RWPE2 (cell line): ENCODE results near the gene STMN1.

Experiments
- ATAC-seq: fragments of 200-7000 bp; cut with Tn5 transposase; 3 replicates; pipeline ENCODE4 v1.9.1; 2021; ENCODE audit warnings: low read depth
- DNase-seq: peaks from one replicate; pipeline ENCODE4 v3.0.0-alpha.2; 2020; ENCODE audit warnings: low spot score
- H3K27ac ChIP-seq: fragments of 450-650 bp; 2 replicates; pipeline ENCODE4 v1.5.1; 2017; ENCODE audit warnings: mild to moderate bottlenecking; ENCODE audit not compliant: poor library complexity, severe bottlenecking
- H3K27me3 ChIP-seq: fragments of 250-450 bp; sonication (Bioruptor Pico); 2 replicates; pipeline ENCODE4 v1.5.1; 2021; ENCODE audit warnings: mild to moderate bottlenecking, moderate library complexity; ENCODE audit not compliant: insufficient read depth, poor library complexity, severe bottlenecking
- H3K36me3 ChIP-seq: fragments of 250-450 bp; sonication (Bioruptor Pico); 2 replicates; pipeline ENCODE4 v1.5.1; 2020; ENCODE audit warnings: low read depth, mild to moderate bottlenecking, moderate library complexity
- H3K4me1 ChIP-seq: fragments of 250-450 bp; sonication (Bioruptor Pico); 2 replicates; pipeline ENCODE4 v1.5.1; 2021; ENCODE audit warnings: mild to moderate bottlenecking, moderate library complexity; ENCODE audit not compliant: insufficient read depth, poor library complexity, severe bottlenecking
- H3K4me3 ChIP-seq: fragments of 250-450 bp; sonication (Bioruptor Pico); 2 replicates; pipeline ENCODE4 v1.5.1; 2021; ENCODE audit warnings: mild to moderate bottlenecking, moderate library complexity; ENCODE audit not compliant: severe bottlenecking
- H3K9me3 ChIP-seq: fragments of 250-450 bp; sonication (Bioruptor Pico); 2 replicates; pipeline ENCODE4 v1.5.1; 2021; ENCODE audit warnings: mild to moderate bottlenecking, moderate library complexity; ENCODE audit not compliant: severe bottlenecking
- TF ChIP-seq, protein P1 (sequence below): fragments of 450-650 bp; IDR thresholded peaks from one replicate; pipeline ENCODE4 v1.5.1; 2017; ENCODE audit warnings: mild to moderate bottlenecking, moderate library complexity; ENCODE audit not compliant: poor library complexity, severe bottlenecking

STMN1 gene

DNA sequence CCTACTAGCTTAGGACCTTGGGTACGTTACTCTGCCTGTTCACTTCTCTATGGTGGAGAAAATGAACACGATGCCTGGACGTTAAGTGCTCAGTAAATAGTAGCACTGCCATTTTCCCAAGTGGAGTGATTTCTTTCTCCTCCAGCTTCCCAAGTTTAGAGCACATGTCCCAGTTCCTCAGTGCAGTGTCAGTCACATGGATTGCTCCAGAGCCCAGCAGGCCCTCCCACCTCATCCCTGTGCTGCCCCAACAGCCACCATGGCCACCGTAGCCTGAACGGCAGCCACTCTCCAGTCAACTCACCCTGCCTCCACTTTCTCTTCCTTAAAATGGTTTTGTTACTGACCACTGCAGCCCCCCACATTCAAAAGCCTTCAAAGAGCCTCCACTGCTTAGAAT, 8.5 kb downstream of the STMN1 start:
- TF ChIP-seq, protein P1, sequence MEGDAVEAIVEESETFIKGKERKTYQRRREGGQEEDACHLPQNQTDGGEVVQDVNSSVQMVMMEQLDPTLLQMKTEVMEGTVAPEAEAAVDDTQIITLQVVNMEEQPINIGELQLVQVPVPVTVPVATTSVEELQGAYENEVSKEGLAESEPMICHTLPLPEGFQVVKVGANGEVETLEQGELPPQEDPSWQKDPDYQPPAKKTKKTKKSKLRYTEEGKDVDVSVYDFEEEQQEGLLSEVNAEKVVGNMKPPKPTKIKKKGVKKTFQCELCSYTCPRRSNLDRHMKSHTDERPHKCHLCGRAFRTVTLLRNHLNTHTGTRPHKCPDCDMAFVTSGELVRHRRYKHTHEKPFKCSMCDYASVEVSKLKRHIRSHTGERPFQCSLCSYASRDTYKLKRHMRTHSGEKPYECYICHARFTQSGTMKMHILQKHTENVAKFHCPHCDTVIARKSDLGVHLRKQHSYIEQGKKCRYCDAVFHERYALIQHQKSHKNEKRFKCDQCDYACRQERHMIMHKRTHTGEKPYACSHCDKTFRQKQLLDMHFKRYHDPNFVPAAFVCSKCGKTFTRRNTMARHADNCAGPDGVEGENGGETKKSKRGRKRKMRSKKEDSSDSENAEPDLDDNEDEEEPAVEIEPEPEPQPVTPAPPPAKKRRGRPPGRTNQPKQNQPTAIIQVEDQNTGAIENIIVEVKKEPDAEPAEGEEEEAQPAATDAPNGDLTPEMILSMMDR: no peak
- no peak overlapping the region for H3K4me3 ChIP-seq
- DNase-seq (no peak), ATAC-seq (no peak)
- no peaks in the 10 kb centered on the region for H3K9me3 ChIP-seq
- H3K27ac ChIP-seq: peak overlapping the region; percentile 71
- no peaks in the 10 kb centered on the region for H3K27me3 ChIP-seq
- peaks cover 14% of the 10 kb centered on the region for H3K4me1 ChIP-seq
- peaks cover 47% of the 10 kb centered on the region for H3K36me3 ChIP-seq

DNA sequence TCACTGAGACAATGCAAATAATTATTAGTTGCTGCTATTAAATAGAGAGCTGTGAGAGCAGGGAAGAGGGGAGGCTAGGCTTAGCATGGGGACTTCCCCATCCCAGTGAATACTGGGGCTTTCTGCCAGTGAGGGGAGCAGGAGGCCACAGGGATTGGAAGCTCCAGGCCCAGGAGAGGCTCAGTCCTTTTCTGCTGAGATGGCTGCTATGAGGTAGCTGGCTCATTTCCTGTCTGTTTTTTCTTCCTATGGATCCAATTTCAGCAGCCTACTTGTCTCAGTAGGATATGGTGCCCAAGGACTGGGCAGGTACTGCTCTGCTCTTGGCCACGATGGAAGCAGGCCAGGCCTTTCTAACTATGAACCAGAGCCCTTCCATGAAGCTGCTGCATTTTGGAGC, 10.0 kb downstream of the STMN1 start:
- TF ChIP-seq, protein P1: no peak
- DNase-seq (no peak), ATAC-seq (peak; percentile 8; the same call in 1 of the 3 replicates)
- H3K4me1 ChIP-seq: peaks cover 29% of the 10 kb centered on the region
- no peaks in the 10 kb centered on the region for H3K9me3 ChIP-seq
- H3K27me3 ChIP-seq: no peaks in the 10 kb centered on the region
- peak overlapping the region; percentile 71 for H3K27ac ChIP-seq
- H3K4me3 ChIP-seq: no peak overlapping the region
- H3K36me3 ChIP-seq: peaks cover 32% of the 10 kb centered on the region

GRCh38 chr1:25895365-25895990, 10.7 kb downstream of the STMN1 start:
- no peaks in the 10 kb centered on the region for H3K27me3 ChIP-seq
- TF ChIP-seq, protein P1: peak; percentile 95
- peak; percentile 85 for DNase-seq
- H3K9me3 ChIP-seq: no peaks in the 10 kb centered on the region
- H3K27ac ChIP-seq: peak overlapping the region; percentile 71
- no peak overlapping the region for H3K4me3 ChIP-seq
- H3K4me1 ChIP-seq: peaks cover 36% of the 10 kb centered on the region
- H3K36me3 ChIP-seq: peaks cover 26% of the 10 kb centered on the region
- ATAC-seq: peak; percentile 58

DNA sequence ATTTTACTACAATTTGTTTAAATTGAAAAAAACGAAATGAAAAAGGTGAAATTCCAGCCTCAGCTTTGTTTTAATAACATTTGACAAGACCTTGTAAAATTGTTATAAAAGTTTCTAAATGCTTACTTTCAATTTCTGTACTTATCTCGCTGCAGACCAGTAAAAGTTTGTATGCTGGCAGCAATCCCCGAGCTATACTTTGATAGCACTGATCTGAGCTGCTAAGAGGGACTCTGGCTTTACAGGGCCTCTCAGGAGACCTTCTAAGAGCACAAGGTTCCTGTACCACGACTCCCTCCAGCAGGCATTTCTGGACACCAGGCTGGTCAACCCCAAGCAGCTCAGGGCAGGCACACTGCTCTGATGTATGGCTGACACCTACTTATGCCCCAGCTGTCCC, 13.1 kb downstream of the STMN1 start:
- Histone ChIP-seq H3K4me1 (peaks cover 48% of the 10 kb centered on the region), H3K36me3 (peaks cover 6% of the 10 kb centered on the region; the same call in 1 of the 2 replicates), H3K9me3 (no peaks in the 10 kb centered on the region), H3K27me3 (no peaks in the 10 kb centered on the region), H3K4me3 (no peak overlapping the region), H3K27ac (peak overlapping the region; percentile 98)
- TF ChIP-seq, protein P1: no peak
- DNase-seq: no peak
- ATAC-seq: no peak

DNA sequence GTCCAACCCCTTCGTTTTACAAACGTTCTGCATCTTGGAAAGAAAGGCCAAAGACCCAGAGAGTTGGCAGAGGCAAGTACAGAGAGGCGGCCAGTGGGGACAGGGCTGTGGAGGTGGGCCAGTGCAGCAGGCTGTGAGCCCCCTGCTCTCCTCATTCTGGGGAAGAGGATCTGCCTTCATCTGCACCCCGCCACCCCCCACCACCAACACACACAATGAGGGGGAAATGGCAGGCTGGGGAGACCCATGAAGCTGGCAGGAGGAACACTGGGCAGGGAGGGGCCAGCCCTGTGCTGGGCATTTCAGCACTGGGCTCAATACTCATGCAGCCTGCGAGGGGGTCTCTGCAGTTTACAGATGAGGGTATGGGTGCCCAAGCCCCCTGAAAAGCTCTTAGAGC, 14.6 kb downstream of the STMN1 start:
- Histone ChIP-seq H3K27me3 (no peaks in the 10 kb centered on the region), H3K4me1 (peaks cover 47% of the 10 kb centered on the region), H3K9me3 (no peaks in the 10 kb centered on the region), H3K27ac (peak overlapping the region; percentile 98), H3K4me3 (no peak overlapping the region), H3K36me3 (peaks cover 6% of the 10 kb centered on the region; the same call in 1 of the 2 replicates)
- DNase-seq: no peak
- TF ChIP-seq, protein P1: no peak
- ATAC-seq: no peak
